Skeletal muscle satellite cell (primary cell): ENCODE data around the gene ADARB2. TPM values are rescaled to one million over a fixed set of nuclear protein-coding genes. Genes with fewer than 3 reads are reported as not detected.
"Not testable (repeated sequence)": the region's sequence is repeated elsewhere in the genome, so short reads cannot be mapped to it uniquely, and the experiment has no call there.

Experiments used
- H3K27me3 ChIP-seq: 2 replicates; pipeline ENCODE4 v1.7.0; 2013; ENCODE audit warnings: low read length; ENCODE audit not compliant: control insufficient read depth, insufficient read depth
- H3K36me3 ChIP-seq: 2 replicates; pipeline ENCODE4 v1.7.0; 2013; ENCODE audit warnings: mild to moderate bottlenecking, control low read depth, low read length; ENCODE audit not compliant: insufficient read depth
- H3K4me1 ChIP-seq: 2 replicates; pipeline ENCODE4 v1.7.0; 2013; ENCODE audit warnings: low read length; ENCODE audit not compliant: control insufficient read depth, insufficient read depth
- H3K4me2 ChIP-seq: 2 replicates; pipeline ENCODE4 v1.7.0; 2013; ENCODE audit warnings: mild to moderate bottlenecking, low read length
- H3K4me3 ChIP-seq: 2 replicates; pipeline ENCODE4 v1.7.0; 2013; ENCODE audit warnings: low read length
- H3K9ac ChIP-seq: 2 replicates; pipeline ENCODE4 v1.7.0; 2013; ENCODE audit warnings: mild to moderate bottlenecking, low read depth, low read length, moderate library complexity
- H3K9me3 ChIP-seq: replicated peaks from 2 replicates; pipeline ENCODE4 v1.7.0; 2013; ENCODE audit warnings: mild to moderate bottlenecking, control low read depth, low read length
- total RNA-seq: library from RNA; depleted of rRNA; stranded (reverse); fragments of >200 nt; gene quantifications from 2 replicates; pipeline ENCODE4 v1.2.3, GENCODE V29; 2012; rRNA removed

ADARB2 gene
- total RNA-seq: not detected in 2 replicates

DNA sequence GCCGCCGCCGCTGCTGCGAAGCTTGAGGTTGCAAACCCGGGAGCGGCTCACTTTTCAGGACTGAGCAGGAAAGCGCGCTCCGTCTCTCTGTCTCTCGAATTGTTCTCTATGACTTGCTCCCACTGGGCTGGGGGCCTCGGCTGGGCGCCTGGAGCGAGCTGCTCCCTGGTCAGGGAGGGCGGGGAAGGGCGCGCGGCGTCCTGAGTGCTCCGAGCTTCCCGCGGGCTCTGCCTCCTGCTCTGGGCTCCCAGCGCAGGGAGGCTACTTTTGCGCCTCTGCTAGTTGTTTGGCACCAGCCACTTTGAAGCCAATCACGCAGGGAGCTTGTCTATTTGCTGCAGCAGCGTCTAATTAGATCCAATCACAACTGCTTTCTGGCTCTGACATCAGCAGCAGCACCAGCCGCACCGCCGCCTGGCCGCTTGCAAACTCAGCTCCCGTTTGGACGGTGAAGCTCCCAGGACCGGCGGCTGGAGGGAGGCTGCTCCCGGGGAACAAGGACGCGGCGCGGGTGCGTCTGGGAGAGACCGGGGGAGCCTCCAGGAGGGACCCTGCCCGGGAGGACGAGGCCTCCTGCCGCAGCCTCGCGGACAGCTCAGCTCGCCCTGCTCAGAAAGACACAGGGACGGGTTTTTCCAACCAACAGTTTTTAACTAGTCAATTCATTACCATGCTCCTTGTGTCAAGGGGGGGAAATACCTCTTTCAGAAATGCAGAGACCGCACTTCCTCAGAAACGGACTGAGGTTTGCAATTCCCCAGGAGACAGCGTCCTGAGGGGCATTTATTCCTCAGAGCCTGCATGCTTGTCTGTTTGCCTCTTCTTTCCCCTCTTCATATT, at the start of gene ADARB2:
Gene ADARB2 (minus strand): TSS at position 304 of the 840 bp plus-strand sequence.
- H3K9ac ChIP-seq: no peak within 1 kb of the TSS
- H3K4me3 ChIP-seq: no peak within 1 kb of the TSS
- no peaks in the 10 kb centered on the region for H3K36me3 ChIP-seq
- no peaks in the 10 kb centered on the region for H3K4me1 ChIP-seq
- H3K4me2 ChIP-seq: no peak within 1 kb of the TSS
- H3K27me3 ChIP-seq: no peaks in the 10 kb centered on the region
- H3K9me3 ChIP-seq: peaks cover 2% of the 10 kb centered on the region

DNA sequence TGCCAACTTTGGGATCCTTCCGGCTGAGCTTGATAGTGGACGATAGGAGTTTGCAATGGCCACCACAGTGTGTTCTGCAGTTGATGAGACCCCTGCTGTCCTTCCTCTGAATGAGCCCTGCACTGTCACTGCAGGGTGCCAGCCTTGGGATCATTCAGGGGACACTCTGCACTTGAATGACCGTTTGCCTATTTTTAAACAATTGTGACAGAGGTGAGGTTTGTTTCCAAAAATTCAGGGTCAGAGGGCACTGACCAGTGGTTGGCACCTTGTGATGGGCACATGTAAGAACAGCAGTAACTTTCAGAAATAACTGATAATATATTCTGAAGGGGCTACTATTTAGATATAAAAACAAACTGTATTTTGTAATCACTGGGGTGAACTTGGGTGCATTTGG, 48.5 kb upstream of the ADARB2 start:
- Histone ChIP-seq H3K4me1 (no peaks in the 10 kb centered on the region), H3K9me3 (peaks cover 16% of the 10 kb centered on the region), H3K9ac (no peak overlapping the region), H3K27me3 (no peaks in the 10 kb centered on the region), H3K4me3 (no peak overlapping the region), H3K36me3 (no peaks in the 10 kb centered on the region), H3K4me2 (no peak overlapping the region)

DNA sequence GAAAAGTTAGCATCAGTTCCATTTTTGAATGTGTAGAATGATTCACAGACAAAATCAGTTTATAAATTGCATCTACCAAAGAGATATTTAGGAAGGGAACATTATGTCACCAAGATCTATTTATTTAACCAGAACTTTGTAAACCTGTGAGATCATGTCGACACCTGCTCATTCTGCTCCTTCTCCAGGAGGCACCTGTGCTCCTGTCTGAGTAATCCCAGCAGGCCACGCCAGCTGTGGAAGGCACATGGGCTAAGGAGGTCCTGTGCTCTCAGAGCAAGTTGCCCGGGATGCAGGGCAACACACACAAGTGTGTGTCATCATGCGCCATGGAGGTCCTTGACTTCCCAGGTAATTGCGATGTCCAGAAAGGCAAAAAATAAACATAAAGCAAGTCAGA, 45.5 kb upstream of the ADARB2 start:
- Histone ChIP-seq H3K4me1 (no peaks in the 10 kb centered on the region), H3K4me3 (no peak overlapping the region), H3K4me2 (no peak overlapping the region), H3K9me3 (peaks cover 16% of the 10 kb centered on the region), H3K27me3 (no peaks in the 10 kb centered on the region), H3K9ac (no peak overlapping the region), H3K36me3 (no peaks in the 10 kb centered on the region)

DNA sequence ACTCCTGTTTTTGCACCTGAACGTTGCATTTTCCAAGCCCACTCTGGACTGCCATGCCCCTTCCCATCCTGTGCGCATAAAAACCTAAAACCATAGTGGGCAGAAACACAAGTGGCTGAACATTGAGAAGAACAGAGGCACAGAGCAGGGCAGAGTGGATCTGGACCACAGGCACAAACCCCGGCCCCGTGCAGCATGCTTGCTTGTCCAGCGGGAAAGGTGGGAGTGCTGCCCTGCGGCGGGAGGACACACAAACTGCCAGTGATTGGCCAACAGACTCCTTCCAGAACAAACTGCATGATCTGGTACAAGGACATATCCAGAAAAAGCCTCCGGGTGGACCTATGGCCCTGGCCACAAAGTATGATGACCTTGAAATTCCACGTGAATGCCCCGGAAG, 42.5 kb upstream of the ADARB2 start:
- H3K9me3 ChIP-seq: peaks cover 6% of the 10 kb centered on the region
- no peaks in the 10 kb centered on the region for H3K36me3 ChIP-seq
- H3K9ac ChIP-seq: no peak overlapping the region
- H3K4me1 ChIP-seq: no peaks in the 10 kb centered on the region
- no peaks in the 10 kb centered on the region for H3K27me3 ChIP-seq
- no peak overlapping the region for H3K4me3 ChIP-seq
- H3K4me2 ChIP-seq: no peak overlapping the region

DNA sequence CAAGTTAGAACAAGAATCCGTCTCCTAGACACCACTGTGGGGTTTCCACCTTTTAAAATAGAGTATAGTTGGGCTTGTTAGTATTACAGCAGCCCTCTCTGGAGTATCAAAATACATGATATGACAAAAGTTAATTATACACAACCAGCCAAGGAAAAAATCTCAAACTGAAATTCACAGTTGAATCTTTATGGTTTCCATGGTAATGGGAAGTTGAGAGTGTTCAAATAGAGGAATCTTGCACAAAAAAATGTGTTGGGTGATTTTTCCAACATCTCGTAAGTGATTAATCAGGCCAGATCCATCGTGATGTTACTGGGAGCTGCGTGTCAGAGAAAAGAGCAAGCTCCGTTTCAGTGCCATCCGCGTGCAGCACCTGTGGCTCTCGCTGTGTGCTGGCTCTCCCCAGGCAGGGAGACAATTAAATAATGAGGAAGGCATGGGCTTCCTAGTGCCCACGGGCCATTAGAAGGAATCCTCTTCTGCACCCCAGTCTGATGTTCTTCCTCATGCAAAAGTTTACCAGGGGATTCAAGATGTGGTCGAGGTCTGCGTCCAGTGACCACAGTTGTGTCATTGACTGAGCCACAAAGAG, 41.1 kb upstream of the ADARB2 start:
- Histone ChIP-seq H3K4me3 (no peak overlapping the region), H3K4me2 (no peak overlapping the region), H3K9me3 (peaks cover 6% of the 10 kb centered on the region), H3K36me3 (no peaks in the 10 kb centered on the region), H3K4me1 (no peaks in the 10 kb centered on the region), H3K9ac (no peak overlapping the region), H3K27me3 (no peaks in the 10 kb centered on the region)

DNA sequence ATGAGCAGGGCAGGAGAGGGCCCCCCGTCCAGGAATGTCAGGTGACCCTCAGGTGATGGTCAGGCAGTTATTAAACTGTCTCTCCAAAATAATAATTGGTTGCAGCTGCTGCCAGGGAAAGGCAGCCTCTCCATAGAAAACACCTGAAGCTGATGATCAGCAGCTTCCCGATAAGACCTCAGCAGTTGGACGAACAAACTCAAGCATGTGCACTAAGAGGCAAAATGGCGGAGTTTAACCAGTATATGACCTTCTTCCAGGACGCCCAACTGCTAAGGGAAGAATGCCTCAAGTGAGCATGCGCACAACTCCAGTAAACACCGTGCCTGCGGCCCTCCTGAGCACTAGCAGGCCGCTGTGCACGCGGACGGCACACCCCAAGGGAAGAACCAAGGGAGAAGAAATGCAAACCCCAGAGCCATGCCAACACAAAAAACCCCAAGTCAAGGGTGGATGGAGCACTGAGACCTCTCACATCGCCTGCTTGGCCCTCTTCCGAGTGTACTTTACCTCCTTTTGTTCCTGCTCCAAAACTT, 38.9 kb upstream of the ADARB2 start:
- no peaks in the 10 kb centered on the region for H3K36me3 ChIP-seq
- H3K27me3 ChIP-seq: no peaks in the 10 kb centered on the region
- no peak overlapping the region for H3K9ac ChIP-seq
- H3K4me1 ChIP-seq: no peaks in the 10 kb centered on the region
- H3K4me2 ChIP-seq: no peak overlapping the region
- H3K4me3 ChIP-seq: no peak overlapping the region
- H3K9me3 ChIP-seq: no peaks in the 10 kb centered on the region

DNA sequence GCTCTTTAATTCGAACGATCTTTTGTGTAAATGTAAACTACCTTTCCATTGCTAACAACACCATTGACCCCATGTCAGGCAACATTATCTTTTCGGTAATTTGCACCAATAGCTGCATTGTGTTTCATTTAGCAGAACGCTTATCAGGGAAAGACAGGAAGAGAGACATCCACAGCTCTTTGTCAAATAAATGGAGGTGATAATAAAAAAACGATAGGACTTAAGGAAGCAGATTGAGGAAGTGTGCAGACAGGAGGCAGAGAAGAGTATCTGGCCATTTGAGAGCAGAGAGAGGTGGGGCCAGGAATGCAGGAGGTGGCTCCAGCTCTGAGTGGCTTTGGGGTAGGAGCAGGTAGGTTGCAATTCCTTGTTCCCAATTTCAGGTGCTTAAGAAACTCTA, 37.5 kb upstream of the ADARB2 start:
- no peak overlapping the region for H3K4me2 ChIP-seq
- no peaks in the 10 kb centered on the region for H3K36me3 ChIP-seq
- H3K9ac ChIP-seq: no peak overlapping the region
- H3K4me1 ChIP-seq: no peaks in the 10 kb centered on the region
- no peak overlapping the region for H3K4me3 ChIP-seq
- H3K9me3 ChIP-seq: no peaks in the 10 kb centered on the region
- no peaks in the 10 kb centered on the region for H3K27me3 ChIP-seq

DNA sequence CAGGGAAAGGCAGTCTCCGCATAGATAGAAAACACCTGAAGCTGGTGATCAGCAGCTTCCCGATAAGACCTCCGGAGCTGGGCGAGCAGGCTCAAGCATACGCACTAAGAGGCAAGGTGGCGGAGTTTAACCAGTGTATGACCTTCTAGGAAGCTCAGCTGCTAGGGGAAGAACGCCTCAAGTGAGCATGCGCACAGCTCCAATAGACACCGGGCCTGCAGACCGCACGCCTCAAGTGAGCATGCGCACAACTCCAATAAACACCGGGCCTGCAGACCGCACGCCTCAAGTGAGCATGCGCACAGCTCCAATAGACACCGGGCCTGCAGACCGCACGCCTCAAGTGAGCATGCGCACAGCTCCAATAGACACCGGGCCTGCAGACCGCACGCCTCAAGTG, 35.9 kb upstream of the ADARB2 start:
- H3K4me2 ChIP-seq, H3K36me3 ChIP-seq, H3K4me3 ChIP-seq, H3K27me3 ChIP-seq, H3K9ac ChIP-seq, H3K9me3 ChIP-seq, H3K4me1 ChIP-seq: not testable (repeated sequence)

DNA sequence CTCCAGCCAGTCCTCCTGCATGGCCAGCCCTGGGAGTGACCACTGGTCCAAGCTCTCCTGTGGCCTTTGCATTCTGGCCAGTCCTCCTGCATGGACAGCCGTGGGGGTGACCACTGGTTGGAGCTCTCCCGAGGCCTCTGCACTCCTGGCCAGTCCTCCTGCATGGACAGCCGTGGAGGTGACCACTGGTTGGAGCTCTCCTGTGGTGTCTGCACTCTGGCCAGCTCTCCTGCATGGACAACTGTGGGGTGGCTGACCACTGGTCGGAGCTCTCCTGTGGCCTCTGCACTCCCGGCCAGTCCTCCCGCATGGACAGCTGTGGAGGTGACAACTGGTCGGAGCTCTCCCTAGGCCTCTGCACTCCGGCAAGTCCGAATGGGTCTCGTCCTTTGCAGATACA, 28.7 kb upstream of the ADARB2 start:
- no peaks in the 10 kb centered on the region for H3K27me3 ChIP-seq
- no peaks in the 10 kb centered on the region for H3K4me1 ChIP-seq
- no peaks in the 10 kb centered on the region for H3K36me3 ChIP-seq
- no peak overlapping the region for H3K4me2 ChIP-seq
- no peak overlapping the region for H3K9ac ChIP-seq
- peaks cover 6% of the 10 kb centered on the region for H3K9me3 ChIP-seq
- no peak overlapping the region for H3K4me3 ChIP-seq

DNA sequence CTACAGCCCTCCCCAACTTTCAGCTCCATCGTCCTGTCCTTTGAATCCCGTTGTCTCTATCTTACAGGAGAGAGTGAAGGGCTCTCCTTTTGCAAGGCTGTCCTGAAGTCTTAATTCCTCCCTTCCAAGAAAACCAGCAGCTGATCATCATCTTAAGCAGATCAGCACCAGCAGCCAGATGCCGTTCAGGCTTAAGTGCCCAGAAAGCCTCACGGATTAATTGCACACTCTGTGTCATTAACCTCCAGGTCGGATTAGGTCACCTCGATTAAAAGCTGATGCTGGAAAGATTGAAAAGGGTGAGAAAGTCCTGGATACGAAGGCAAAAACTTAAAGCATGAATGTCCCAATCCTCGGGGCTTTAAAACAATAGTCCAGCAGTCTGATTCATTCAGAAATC, 24.8 kb upstream of the ADARB2 start:
- Histone ChIP-seq H3K4me3 (no peak overlapping the region), H3K36me3 (no peaks in the 10 kb centered on the region), H3K4me1 (no peaks in the 10 kb centered on the region), H3K27me3 (no peaks in the 10 kb centered on the region), H3K4me2 (no peak overlapping the region), H3K9ac (no peak overlapping the region), H3K9me3 (peaks cover 11% of the 10 kb centered on the region)

DNA sequence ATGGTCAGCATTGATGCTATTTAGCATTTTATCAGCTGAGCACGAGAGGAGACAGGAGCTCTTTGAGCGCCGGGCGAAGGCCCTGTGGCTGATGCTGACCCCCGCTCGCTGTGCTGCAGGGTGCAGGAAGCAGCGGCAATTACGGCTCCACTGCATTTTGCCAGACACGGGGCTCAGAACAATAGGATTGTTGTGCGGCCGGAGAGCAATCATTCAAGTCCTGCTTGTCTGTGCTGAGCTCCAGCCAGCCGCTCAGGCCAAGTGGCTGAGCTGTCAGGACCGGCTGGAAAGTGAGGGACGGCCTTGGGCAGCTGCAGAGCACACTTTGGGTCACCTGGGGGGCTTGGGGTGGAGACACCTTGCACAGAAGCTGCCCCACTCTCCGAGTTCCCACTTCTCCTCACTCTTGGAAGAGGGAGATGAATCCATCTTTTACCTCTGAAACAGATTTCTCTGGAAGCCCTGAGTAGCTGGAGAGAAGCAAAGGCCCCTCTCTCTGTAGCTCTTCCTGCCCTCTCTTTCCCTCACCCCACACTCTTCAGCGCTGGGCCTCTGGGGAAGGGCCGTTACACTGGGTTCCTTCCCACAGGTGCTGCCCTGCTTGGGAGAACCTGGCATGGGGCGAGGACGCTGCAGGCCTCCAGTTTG, 17.3 kb upstream of the ADARB2 start:
- Histone ChIP-seq H3K4me1 (no peaks in the 10 kb centered on the region), H3K9ac (no peak overlapping the region)

More for the DNA sequence above, 17.3 kb upstream of the ADARB2 start:
- Histone ChIP-seq H3K4me2 (no peak overlapping the region), H3K36me3 (no peaks in the 10 kb centered on the region), H3K27me3 (no peaks in the 10 kb centered on the region), H3K4me3 (no peak overlapping the region), H3K9me3 (peaks cover 15% of the 10 kb centered on the region)
